Activated T-cell treated with anti-CD3 and anti-CD28 coated beads, Interleukin-2, amount 50 U/mL, for 48 hours (primary cell): Measurements from ENCODE around the gene KHNYN.
"Not testable (repeated sequence)": the region's sequence is repeated elsewhere in the genome, so short reads cannot be mapped to it uniquely, and the experiment has no call there.

Experiments used
- DNase-seq, 2 experiments: peaks; one replicate each; pipeline ENCODE4 v3.0.0-alpha.2; 2020

KHNYN gene

DNA sequence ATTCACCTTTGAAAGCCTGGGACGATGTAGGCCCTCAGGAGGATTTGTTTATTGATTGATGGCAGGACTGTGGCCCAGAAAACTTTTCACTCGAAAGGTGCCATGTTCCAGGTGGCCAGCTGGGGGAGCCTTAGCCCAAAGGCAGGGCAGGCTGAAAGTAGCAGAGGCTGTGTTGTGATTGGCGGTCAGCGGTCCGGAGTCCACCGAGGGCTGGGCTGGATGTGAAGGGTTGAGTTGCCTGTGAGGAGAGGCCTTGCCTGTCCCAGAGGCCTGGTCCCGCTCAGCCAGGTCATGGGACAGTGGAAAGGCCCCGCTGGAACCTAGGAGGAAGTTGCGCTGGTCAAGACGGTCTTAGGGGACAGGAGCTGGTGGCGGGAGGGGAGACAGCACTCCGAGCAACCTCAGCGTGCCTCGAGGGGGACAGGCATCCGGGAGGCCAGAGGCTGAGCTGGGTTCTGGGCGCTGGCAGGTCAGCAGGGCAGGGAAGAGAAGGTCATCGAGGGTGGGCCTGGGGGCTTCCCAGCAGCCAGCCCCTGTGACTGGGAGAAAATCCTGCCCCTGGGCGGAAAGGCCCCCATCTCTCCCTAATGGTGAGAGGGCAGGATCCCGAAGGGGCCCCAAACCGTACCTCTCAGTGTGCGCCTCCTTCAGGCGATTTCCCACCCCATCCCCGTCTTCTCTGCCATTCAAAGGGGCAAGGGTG, 52.0 kb downstream of the KHNYN start:
- peak; percentile 73 to 75 for DNase-seq

DNA sequence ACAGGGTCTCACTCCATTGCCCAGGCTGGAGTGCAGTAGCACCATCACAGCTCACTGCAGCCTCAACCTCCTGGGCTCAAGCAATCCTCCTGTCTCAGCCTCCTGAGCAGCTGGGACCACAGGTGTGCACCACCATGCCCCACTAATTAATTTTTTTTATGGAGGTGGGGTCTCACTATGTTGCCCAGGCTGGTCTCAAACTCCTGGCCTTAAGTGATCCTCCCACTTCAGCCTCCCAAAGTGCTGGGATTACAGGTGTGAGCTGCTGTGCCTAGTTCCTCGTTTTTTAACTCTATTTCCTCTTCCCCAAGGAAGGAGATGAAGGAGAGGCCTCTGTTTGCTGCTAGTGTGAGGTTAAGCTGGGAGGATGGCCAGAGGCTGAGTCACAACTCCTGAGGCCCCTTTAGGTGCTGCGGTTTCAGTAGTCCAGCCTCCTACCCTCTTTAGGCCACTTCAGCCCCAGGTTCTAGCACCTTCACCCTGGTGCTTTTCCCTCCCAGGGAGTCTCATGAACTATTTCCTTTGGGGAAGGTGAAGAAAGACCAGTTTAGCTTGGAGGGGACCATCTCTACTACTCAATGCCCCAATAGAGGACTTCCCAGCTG, 53.0 kb downstream of the KHNYN start:
- DNase-seq = not testable (repeated sequence)

- DNase-seq = no peak
These were observed 54.0 kb downstream of the KHNYN start for GRCh38 chr14:24483604-24484252.
